ENCODE data around the gene RBMS3.
A peak's percentile ranks its signal among the peaks of the same experiment; 100 is the strongest.
"Not testable (repeated sequence)": the region's sequence is repeated elsewhere in the genome, so short reads cannot be mapped to it uniquely, and the experiment has no call there.

RBMS3 gene

GRCh38 chr3:29393946-29394345 lies 113.1 kb downstream of the RBMS3 start:
- DNase-seq, result not testable (repeated sequence)

DNA sequence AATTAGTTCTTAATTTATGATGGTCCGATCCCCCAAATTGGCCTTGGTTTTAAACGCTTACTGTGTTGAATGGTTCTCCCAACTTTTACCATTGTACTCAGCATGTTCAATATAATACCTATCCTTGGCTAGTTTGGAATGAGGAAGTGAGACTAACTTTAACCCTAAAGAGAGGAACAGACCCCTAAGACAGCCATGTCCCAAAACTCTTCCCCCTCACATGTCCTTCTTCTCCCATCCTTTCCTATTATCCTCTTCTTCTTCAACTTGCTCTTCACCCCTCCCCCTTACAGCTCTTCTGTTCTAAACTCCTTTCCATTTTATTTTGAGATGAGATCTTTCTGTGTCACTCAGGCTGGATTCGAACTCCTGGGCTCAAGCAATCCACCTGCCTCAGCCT lies 116.5 kb downstream of the RBMS3 start:
- no peak for DNase-seq

GRCh38 chr3:29398787-29399186 lies 117.9 kb downstream of the RBMS3 start:
- no peak for DNase-seq

DNA sequence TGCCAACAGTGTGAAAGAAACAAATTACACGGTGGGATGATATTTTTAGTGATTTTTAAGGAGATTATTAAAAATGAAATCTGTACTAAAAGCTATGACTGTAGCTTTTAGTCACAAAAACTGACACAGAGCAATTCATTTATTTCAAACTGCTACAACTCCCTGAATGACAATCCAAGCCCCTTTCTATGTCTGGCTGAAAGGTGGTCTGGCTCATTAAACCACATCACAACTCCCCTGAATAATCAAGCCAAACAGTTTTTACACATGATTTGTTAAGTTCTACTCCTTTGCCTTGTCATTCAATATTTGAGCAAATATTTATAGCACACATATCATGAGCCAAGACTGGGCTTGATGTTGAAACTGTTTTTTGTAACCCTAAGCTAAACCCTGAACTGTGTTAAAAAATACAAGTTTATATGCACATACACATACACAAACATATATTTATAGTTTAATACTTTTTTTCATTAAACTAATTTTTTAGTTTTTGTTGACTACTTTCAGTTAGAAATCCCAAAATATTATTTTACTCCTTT lies 125.5 kb downstream of the RBMS3 start:
- no peak for DNase-seq

GRCh38 chr3:29408676-29409075 lies 127.8 kb downstream of the RBMS3 start:
- no peak for DNase-seq

- DNase-seq, result no peak
Measured at GRCh38 chr3:29409409-29409808, 128.5 kb downstream of the RBMS3 start.

GRCh38 chr3:29410220-29410619 lies 129.3 kb downstream of the RBMS3 start:
- DNase-seq, result no peak

- DNase-seq, result no peak
Measured at GRCh38 chr3:29410660-29411405, 130.0 kb downstream of the RBMS3 start.

GRCh38 chr3:29412110-29412509 lies 131.2 kb downstream of the RBMS3 start:
- no peak for DNase-seq

GRCh38 chr3:29414468-29415224 lies 133.8 kb downstream of the RBMS3 start:
- DNase-seq, result no peak

DNA sequence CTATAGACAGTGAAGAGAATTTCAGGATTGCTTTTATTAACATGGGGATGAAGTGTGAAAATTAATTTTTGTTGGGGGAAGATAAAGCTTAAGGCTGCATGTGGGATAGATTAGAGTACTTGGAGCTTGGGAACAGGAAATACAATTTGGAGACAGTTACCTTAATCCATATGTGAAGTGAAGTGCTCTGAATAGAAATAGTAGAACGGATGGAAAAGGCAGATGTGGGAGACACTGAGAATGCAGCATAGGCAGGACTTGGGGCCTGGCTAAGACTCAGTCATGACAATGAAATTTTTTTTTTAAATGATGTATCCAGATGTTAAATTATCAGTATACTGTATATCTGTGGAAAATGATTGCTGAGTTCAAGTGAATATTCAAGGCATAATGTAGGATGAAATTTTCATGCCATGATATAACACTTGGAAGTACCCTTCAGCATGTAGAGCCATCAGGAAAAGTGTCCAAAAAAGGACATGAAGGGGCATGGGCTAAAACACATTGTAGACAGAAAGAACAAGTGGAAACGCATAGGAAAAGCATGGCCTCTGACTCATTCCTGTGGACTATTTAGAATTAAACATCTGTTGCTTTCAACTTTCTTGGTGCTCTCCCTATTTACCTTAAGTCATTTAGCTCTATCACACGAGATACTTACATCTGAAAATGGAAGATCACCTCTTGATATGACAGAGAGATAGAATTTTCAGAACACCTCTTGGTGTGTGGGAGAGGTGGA lies 134.8 kb downstream of the RBMS3 start:
- DNase-seq, result peak; percentile 72

GRCh38 chr3:29416514-29416913 lies 135.6 kb downstream of the RBMS3 start:
- DNase-seq, result no peak

GRCh38 chr3:29420106-29420505 lies 139.2 kb downstream of the RBMS3 start:
- peak; percentile 2 for DNase-seq

DNA sequence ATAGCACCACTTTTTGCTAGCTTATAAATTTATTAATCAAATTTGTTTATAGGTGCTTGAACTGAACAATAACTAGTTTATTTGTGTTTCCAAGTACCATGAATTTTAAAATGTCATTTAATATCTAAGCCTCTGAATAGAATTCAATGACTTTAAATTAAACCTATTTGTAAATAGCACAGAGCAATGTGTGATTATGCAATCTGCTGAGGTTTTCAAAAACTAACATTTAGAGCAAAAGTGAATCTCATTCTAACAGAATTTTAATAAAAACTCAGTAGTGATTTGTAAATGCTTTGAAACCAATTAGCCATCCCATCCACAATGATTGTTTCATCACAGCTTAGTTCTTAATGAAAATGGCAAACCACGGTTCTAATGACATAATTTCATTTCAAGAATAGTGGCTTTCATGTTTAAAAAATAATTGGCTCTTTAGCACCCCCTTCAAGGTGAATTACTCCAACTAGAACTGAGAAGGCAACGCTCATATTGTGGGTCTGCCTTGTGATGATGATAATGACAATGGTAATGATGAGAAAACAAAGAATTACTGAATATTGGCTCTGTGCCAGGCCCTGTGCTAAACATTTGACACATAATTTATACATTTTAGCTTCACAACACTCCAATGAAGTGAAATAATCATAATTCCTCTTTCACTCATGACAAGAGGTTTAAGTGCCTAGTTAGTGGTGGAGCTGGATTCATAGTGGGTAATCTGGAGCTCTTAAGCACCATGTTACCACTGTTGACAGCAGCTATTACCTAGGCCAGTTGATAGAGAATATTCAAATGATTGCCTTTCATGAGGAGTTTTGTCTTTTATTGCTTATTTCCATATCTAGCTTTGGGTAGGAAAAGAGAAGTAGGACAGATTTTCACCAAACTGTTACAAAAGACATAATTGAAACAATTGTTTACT lies 145.7 kb downstream of the RBMS3 start:
- DNase-seq, result no peak

- no peak for DNase-seq
Measured at GRCh38 chr3:29427266-29428103, 146.6 kb downstream of the RBMS3 start.

DNA sequence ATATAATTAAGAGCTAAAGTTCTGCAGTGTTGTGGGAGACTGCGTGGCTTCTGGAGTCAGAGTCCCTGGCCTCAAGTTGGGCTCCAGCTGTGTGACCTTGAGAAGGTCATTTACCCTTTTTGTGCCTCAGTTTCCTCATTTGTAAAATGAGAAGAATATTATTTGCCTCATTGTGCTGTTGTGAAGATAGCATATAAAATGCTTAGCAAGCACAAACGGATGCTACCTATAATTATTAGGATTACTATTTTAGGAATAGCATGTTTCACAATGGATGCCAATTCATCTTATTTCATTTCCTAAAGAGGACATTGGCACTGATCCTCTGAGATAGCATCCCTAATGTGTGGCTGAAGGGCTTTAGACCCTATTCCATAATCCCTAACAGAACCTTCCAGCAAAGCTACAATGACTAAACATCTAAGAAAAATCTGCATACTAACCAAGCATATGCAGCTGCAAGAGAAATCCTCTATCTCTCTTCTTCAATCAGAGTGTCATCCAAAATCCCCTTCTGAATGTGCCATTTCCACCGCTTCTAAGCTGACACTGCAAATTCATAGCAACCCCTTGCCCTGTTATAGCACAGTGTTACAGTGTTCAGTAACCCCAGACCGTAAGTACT lies 148.3 kb downstream of the RBMS3 start:
- no peak for DNase-seq

GRCh38 chr3:29430558-29430971 lies 149.7 kb downstream of the RBMS3 start:
- peak; percentile 62 for DNase-seq

GRCh38 chr3:29436612-29437323 lies 155.9 kb downstream of the RBMS3 start:
- peak; percentile 12 for DNase-seq

- DNase-seq, result no peak
Measured at GRCh38 chr3:29438580-29438979, 157.7 kb downstream of the RBMS3 start.
